ENCODE results near the gene COX20.

Gene COX20

DNA sequence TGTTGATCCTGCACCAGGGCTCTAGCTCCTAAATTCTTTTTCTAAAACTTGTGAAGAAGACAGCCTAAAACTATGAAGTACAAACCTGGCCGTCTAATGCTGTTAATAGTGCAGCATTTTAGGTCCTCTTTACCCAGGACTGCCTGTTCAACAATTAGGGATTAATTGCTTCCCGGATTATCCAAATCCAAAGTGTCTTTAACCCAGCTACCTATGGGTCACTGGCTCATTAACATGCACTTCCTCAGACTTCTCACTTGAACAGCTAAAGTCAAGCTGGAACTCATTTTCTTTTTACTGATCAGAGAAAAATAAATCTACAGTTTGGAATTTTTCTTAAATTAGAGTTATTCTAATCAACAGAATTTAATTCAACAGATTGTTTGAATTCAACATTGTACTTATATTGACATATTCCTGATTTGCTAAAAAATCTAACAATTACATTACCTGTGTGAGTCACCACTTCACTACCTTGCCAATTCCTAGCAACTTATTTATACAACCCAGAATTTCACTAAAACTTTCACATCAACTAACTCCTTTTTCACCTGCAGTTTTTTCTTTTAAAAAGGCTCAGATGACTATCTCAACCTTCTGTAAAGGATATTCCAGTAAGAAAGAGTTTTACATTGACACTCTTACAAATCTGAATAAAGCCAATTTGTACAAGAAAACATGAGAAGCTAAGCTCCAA lies 25.6 kb downstream of the COX20 start:
- no peak for DNase-seq (ENCODE audit: insufficient read length, low spot score)
- TF ChIP-seq, protein P1, sequence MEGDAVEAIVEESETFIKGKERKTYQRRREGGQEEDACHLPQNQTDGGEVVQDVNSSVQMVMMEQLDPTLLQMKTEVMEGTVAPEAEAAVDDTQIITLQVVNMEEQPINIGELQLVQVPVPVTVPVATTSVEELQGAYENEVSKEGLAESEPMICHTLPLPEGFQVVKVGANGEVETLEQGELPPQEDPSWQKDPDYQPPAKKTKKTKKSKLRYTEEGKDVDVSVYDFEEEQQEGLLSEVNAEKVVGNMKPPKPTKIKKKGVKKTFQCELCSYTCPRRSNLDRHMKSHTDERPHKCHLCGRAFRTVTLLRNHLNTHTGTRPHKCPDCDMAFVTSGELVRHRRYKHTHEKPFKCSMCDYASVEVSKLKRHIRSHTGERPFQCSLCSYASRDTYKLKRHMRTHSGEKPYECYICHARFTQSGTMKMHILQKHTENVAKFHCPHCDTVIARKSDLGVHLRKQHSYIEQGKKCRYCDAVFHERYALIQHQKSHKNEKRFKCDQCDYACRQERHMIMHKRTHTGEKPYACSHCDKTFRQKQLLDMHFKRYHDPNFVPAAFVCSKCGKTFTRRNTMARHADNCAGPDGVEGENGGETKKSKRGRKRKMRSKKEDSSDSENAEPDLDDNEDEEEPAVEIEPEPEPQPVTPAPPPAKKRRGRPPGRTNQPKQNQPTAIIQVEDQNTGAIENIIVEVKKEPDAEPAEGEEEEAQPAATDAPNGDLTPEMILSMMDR (IDR thresholded peaks at IDR 0.05; ENCODE audit: insufficient read depth, missing control alignments) = no peak
- FAIRE-seq = peak; percentile 77

DNA sequence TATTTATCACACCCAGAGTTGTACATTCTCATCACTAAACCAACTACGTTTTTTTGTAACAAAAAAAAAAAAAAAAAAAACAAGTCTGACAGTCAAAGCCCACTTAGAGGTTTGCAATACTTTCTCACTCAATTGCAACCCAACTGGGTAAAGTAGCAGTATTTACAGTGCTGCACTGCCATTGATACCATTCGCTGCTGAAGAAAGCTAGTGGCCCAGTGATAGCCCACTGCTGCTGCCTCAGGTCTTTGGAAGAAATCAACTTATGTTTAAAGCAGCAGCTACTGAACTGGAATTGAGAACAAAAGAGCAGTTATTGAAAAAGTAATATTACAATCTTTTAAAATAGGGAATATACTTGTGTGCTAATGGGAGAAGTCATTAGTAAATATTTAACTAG lies 26.2 kb downstream of the COX20 start:
- no peak for DNase-seq (ENCODE audit: insufficient read length, low spot score)
- no peak for FAIRE-seq
- TF ChIP-seq, protein P1 (IDR thresholded peaks at IDR 0.05; ENCODE audit: insufficient read depth, missing control alignments) = no peak

GRCh38 chr1:244862354-244862698 lies 26.9 kb downstream of the COX20 start:
- TF ChIP-seq, protein P1 (IDR thresholded peaks at IDR 0.05; ENCODE audit: insufficient read depth, missing control alignments) = no peak
- FAIRE-seq (no peak), DNase-seq (ENCODE audit: insufficient read length, low spot score) (no peak)

DNA sequence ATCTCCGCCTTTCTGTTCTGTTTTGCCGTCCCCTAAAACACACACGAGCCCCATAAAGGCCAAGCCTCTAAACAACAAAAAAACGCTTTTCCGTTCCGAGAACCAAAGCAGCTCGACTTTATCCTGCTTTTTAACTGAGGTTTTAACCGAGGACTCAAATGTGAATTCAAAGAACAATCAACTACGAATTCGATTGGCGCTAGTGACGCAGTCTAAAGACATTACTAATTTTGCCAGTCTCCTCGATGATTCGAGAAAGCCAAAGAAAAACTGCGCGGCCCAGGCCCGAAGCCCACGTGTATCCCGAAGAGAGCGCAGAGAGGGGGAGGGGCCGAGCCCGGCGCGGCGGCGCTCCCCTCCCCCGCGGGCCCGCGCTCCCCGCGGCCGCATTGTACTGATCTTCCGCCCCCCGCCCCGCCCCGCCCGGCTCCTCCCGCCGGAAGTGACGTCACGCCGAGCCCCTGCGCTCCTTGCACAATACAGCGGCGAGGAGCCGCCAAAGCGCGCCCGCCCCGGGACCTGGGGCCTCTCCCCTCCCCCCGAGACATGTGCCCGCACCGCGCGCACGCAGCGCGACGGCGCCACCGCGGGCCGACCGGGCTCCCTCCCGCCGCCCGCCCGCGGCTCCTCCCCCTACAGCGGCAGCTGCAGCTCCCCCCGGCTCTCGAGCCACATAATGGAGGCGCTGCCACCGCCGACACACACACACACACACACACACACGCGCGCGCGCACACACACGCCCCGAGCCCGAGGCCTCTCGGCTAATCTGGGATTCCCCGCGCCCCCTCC lies 27.4 kb downstream of the COX20 start:
- FAIRE-seq = no peak
- TF ChIP-seq, protein P1 (IDR thresholded peaks at IDR 0.05; ENCODE audit: insufficient read depth, missing control alignments) = peak; percentile 4

DNA sequence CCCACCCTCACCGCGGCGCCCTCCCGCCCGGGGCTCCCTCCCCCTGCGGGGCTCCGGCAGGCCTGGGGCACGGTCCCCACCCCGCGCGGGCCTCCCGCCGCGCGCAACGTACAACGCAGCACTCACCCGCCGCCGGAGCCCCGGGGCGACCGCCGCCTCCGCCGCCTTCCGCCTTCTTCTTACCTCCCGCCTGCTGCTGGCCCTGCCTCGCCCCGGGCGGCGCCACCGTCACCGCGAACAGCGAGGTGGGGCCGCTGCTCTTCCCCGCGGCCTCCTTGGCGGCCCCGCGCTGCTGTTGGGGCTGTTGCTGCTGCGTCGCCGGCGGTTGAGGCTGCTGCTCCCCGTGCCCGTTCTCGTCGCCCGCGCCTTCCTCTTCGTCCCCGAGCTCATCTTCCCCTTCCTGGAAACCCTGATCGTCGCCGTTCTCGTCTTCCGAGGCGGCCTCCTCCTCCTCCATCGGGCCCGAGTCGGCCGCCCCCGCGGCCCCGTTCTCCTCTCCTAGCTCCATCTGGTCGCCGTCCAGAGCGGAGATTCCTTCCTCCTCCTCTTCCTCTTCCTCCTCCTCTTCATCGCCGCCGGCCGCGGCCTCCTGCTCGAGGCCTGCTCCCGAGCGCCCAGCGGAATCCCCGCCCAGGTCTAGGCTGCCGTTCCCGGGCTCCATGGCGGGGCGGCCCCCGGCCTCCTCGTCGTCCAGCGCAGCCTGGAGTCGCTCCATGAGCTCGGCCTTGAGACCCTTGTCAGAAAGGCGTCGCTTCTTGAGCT lies 28.2 kb downstream of the COX20 start:
- TF ChIP-seq, protein P1 (IDR thresholded peaks at IDR 0.05; ENCODE audit: insufficient read depth, missing control alignments) = no peak
- FAIRE-seq (no peak), DNase-seq (ENCODE audit: insufficient read length, low spot score) (no peak)

More for the DNA sequence above, 27.4 kb downstream of the COX20 start:
- DNase-seq (ENCODE audit: insufficient read length, low spot score) = peak; percentile 29

GRCh38 chr1:244864253-244865027 lies 29.0 kb downstream of the COX20 start, which contains the start of gene HNRNPU:
Gene HNRNPU, minus strand, starts transcription at chr1:244864543. Its CDS starts 236 bp downstream, at chr1:244864307.
- TF ChIP-seq, protein P1 (IDR thresholded peaks at IDR 0.05; ENCODE audit: insufficient read depth, missing control alignments) = no peak
- peak; percentile 41 for DNase-seq (ENCODE audit: insufficient read length, low spot score)
- no peak for FAIRE-seq
